GM12874 (cell line): ENCODE measurements around the gene PTOV1.

ENCODE experiments used
- CTCF ChIP-seq: IDR thresholded peaks from 2 replicates; pipeline ENCODE4 v1.5.1; 2011; ENCODE audit warnings: low read depth, mild to moderate bottlenecking, control low read depth, low read length, moderate library complexity; ENCODE audit not compliant: insufficient read depth

Gene PTOV1

GRCh38 chr19:49832556-49832955 is 18.4 kb upstream of the PTOV1 start:
- no peak for TF ChIP-seq CTCF

GRCh38 chr19:49833599-49833998 is 17.4 kb upstream of the PTOV1 start:
- TF ChIP-seq CTCF, result no peak

- no peak for TF ChIP-seq CTCF
These were observed 15.4 kb upstream of the PTOV1 start for GRCh38 chr19:49835562-49835961.

GRCh38 chr19:49836176-49837008 is 14.6 kb upstream of the PTOV1 start:
- no peak for TF ChIP-seq CTCF

GRCh38 chr19:49837009-49837310 is 14.0 kb upstream of the PTOV1 start:
- no peak for TF ChIP-seq CTCF

- TF ChIP-seq CTCF, result no peak
These were observed 13.5 kb upstream of the PTOV1 start for GRCh38 chr19:49837425-49837824.

- no peak for TF ChIP-seq CTCF
These were observed 11.9 kb upstream of the PTOV1 start for GRCh38 chr19:49838885-49839588.
